GM20000 (cell line): Measurements from ENCODE around the gene BTBD9.
"Not testable (repeated sequence)": the region's sequence is repeated elsewhere in the genome, so short reads cannot be mapped to it uniquely, and the experiment has no call there.

Source experiments
- DNase-seq: peaks from one replicate; pipeline ENCODE4 v3.0.0; 2012; ENCODE audit warnings: low spot score
- CTCF ChIP-seq: IDR thresholded peaks from 2 replicates; pipeline ENCODE4 v1.5.1; 2012; ENCODE audit warnings: mild to moderate bottlenecking, control low read depth; ENCODE audit errors: extremely low read depth, missing control alignments

The BTBD9 gene

DNA sequence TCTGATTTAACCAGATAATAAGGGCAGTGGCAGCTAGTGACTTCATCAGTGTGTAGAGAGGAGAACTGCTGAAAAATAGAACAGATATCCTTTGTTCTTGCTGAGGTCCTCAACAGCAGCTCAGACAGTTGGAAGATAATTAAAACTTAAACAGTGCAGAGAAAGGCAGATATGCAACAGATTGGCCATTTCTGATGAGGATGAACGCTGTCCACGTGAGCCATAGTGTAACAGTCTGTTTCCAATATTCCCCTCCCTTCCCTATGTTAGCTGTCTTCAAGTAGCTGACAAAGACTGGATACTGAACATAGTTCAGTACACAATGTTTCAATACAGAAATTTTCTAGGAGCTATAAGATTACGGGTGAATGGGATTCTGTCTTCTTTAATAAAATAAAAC lies 291.4 kb downstream of the BTBD9 start:
- no peak for DNase-seq
- no peak for TF ChIP-seq CTCF

DNA sequence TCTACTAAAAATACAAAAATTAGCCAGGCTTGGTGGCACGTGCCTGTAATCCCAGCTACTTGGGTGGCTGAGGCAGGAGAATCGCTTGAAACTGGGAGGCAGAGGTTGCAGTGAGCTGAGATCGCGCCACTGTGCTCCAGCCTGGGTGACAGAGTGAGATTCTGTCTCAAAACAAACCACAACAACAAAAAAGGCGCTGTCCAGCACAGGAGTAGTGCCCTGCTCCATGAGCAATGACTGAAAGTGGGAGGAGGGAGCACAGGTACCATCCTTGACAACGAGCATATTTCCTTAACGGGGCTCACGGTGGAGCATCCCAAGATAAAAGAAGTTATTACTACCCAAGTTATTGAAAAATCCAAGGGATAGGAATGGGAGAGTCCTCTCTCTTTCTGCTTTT lies 291.9 kb downstream of the BTBD9 start:
- not testable (repeated sequence) for DNase-seq

DNA sequence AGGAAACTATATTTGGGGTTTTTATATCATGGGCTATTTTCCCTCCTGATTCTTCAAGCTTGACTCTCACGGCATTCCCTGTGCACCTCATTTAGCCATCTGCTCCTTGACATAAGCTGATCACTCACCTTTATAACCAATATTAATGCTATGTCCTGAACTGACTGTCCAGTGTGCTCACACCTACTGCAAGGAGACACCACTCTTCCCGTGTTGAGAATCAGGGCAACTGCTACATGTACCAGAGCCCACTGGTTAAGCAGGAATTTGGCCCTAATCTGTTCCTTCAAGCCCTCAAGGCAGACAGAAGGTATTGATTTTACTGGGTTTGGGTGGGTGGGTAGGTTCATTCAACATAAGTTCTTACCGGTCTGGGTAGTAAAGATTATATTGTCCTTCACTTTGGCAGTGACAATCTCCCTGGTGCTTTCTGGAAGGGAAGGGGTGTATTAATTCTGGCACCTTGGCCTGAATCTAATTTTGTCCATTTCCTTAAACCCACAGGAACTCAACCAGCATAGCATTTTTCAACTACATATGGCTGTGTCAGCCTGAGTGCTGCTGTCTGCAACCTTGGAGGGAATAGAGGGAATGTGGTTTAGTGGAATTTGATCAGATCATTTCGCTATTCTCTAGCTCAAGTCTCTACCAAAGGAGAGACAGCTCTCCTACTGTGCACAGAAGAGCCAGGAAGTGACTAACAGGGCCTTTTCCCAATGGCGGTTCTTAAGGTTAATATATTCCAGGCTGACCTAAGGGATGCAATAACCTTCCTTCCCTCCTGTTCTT lies 293.2 kb downstream of the BTBD9 start:
- no peak for TF ChIP-seq CTCF
- DNase-seq, result no peak

DNA sequence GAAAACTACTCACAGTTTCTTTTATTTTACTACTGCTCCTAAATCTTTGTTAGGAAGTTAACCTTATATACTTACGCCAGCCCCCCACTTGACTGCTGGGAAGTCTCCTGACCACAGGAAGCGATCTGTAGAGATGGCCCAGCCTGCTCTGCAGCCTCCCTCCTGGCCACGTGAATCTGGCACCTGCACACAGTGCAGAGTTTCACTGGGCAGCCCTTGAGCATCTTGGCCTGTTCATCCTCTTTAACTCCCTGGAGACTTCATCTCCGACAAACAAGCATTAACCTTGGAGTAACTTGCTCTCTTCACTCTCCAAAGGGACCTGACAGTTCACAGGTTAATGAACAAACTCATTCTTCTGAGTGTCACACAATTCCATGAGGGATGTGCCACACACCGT lies 294.1 kb downstream of the BTBD9 start:
- TF ChIP-seq CTCF, result no peak
- no peak for DNase-seq

DNA sequence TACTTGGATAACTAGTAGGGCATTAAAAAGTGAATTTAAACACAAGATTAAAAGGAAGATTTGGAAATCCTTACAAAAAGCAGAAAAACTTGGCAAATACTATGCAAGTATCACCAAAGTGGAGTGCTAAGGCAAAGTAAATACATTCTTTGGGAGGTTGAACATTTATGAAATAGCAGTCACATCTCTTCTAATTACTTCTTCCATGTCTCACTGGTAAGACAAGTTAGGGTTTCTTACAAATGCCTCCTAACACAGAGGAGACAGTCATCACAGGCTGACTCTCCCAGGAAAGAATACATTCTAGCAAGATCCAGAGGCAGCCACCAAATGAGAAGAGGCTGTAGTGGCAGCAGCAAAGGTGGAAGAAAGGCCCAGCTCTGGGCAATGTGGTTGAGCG lies 298.2 kb downstream of the BTBD9 start:
- TF ChIP-seq CTCF, result no peak
- DNase-seq, result no peak

- no peak for TF ChIP-seq CTCF
- no peak for DNase-seq
Observed at GRCh38 chr6:38339914-38340313, 299.8 kb downstream of the BTBD9 start.

- TF ChIP-seq CTCF, result no peak
- no peak for DNase-seq
Observed at GRCh38 chr6:38337819-38338465, 301.8 kb downstream of the BTBD9 start.

DNA sequence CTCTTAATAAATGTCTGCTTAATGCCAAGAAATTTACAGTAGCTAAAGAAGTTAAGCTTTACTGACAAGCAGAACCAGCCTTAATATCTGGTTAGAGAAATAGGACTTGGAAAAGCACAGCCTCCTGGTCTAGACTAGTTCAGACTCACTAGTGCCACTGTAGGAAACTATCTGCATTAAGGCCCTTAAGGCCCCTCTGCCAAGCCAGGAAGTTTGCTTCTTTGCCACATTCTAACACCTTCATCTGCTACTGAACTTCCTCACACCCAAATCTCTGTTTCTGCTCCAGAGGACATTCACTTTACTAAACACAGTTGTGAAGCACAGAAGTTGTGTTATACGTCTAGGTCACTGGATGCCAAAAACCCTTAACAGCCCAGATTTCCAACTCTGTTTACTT lies 302.8 kb downstream of the BTBD9 start:
- no peak for TF ChIP-seq CTCF
- DNase-seq, result no peak
